CD4-positive, alpha-beta T cell treated with Interleukin-15 for 1 hour (primary cell): ENCODE measurements around the gene PRM3.

Experiments used
- DNase-seq: peaks from one replicate; pipeline ENCODE4 v3.0.0-alpha.2; 2020

The PRM3 gene

GRCh38 chr16:11258553-11259492, 14.6 kb downstream of the PRM3 start:
- peak; percentile 33 for DNase-seq

GRCh38 chr16:11257131-11257938, 16.1 kb downstream of the PRM3 start:
- peak; percentile 73 for DNase-seq

- DNase-seq: no peak
Measured at GRCh38 chr16:11256661-11257130, 16.7 kb downstream of the PRM3 start.

- peak; percentile 88 for DNase-seq
Measured at GRCh38 chr16:11255737-11256660, 17.4 kb downstream of the PRM3 start, which contains the start of gene SOCS1. Gene SOCS1, minus strand, starts transcription at chr16:11256204. Its CDS starts 726 bp downstream, at chr16:11255478.

GRCh38 chr16:11254913-11255736, 18.3 kb downstream of the PRM3 start:
- peak; percentile 69 for DNase-seq

GRCh38 chr16:11253995-11254912, 19.2 kb downstream of the PRM3 start:
- no peak for DNase-seq

- peak; percentile 64 for DNase-seq
Measured at GRCh38 chr16:11253009-11253994, 20.1 kb downstream of the PRM3 start.

- DNase-seq: no peak
Measured at GRCh38 chr16:11252482-11252931, 20.9 kb downstream of the PRM3 start.

- DNase-seq: peak; percentile 82
Measured at GRCh38 chr16:11251525-11252481, 21.6 kb downstream of the PRM3 start.

GRCh38 chr16:11250786-11251524, 22.5 kb downstream of the PRM3 start:
- no peak for DNase-seq

- DNase-seq: no peak
Measured at GRCh38 chr16:11250091-11250785, 23.2 kb downstream of the PRM3 start.

- DNase-seq: no peak
Measured at GRCh38 chr16:11249233-11250061, 24.0 kb downstream of the PRM3 start.

- DNase-seq: no peak
Measured at GRCh38 chr16:11248133-11248532, 25.3 kb downstream of the PRM3 start.

- no peak for DNase-seq
Measured at GRCh38 chr16:11245988-11246387, 27.4 kb downstream of the PRM3 start.

- DNase-seq: no peak
Measured at GRCh38 chr16:11245222-11245737, 28.1 kb downstream of the PRM3 start.
